Stimulated activated CD4-positive, alpha-beta T cell treated with anti-CD3 and anti-CD28 coated beads, Interleukin-4, amount 100 ng/mL, for 24 hours (primary cell): ENCODE measurements around the gene EPHB2.
"Not testable (repeated sequence)": the region's sequence is repeated elsewhere in the genome, so short reads cannot be mapped to it uniquely, and the experiment has no call there.

Experiments used
- DNase-seq: peaks from one replicate; pipeline ENCODE4 v3.0.0-alpha.2; 2020

Gene EPHB2

GRCh38 chr1:22710701-22711049 is at the start of gene EPHB2:
Gene EPHB2, plus strand, starts transcription at chr1:22710839. Its CDS starts 144 bp downstream, at chr1:22710983.
- DNase-seq: peak; percentile 20

- DNase-seq: no peak
These were observed 48.8 kb upstream of the EPHB2 start for GRCh38 chr1:22661880-22662279.

- DNase-seq: no peak
These were observed 48.3 kb upstream of the EPHB2 start for GRCh38 chr1:22662318-22662717.

- no peak for DNase-seq
These were observed 47.6 kb upstream of the EPHB2 start for GRCh38 chr1:22662986-22663408.

- DNase-seq: no peak
These were observed 44.9 kb upstream of the EPHB2 start for GRCh38 chr1:22665752-22666151.

- no peak for DNase-seq
These were observed 44.2 kb upstream of the EPHB2 start for GRCh38 chr1:22666412-22666811.

- DNase-seq: not testable (repeated sequence)
These were observed 41.8 kb upstream of the EPHB2 start for GRCh38 chr1:22668840-22669239.

- DNase-seq: no peak
These were observed 40.2 kb upstream of the EPHB2 start for GRCh38 chr1:22670352-22670975.

GRCh38 chr1:22671999-22672398 is 38.6 kb upstream of the EPHB2 start:
- no peak for DNase-seq

GRCh38 chr1:22673486-22674409 is 36.9 kb upstream of the EPHB2 start:
- peak; percentile 12 for DNase-seq

- no peak for DNase-seq
These were observed 36.3 kb upstream of the EPHB2 start for GRCh38 chr1:22674410-22674749.

GRCh38 chr1:22676151-22676550 is 34.5 kb upstream of the EPHB2 start:
- not testable (repeated sequence) for DNase-seq

- DNase-seq: no peak
These were observed 33.6 kb upstream of the EPHB2 start for GRCh38 chr1:22676916-22677583.

- DNase-seq: no peak
These were observed 32.4 kb upstream of the EPHB2 start for GRCh38 chr1:22677931-22678896.

- no peak for DNase-seq
These were observed 29.9 kb upstream of the EPHB2 start for GRCh38 chr1:22680726-22681125.

- DNase-seq: no peak
These were observed 28.9 kb upstream of the EPHB2 start for GRCh38 chr1:22681556-22682276.

GRCh38 chr1:22683547-22683946 is 27.1 kb upstream of the EPHB2 start:
- no peak for DNase-seq

GRCh38 chr1:22685591-22686059 is 25.0 kb upstream of the EPHB2 start:
- DNase-seq: no peak

GRCh38 chr1:22687191-22687590 is 23.4 kb upstream of the EPHB2 start:
- no peak for DNase-seq

- DNase-seq: no peak
These were observed 22.2 kb upstream of the EPHB2 start for GRCh38 chr1:22688466-22688865.

GRCh38 chr1:22689505-22689904 is 21.1 kb upstream of the EPHB2 start:
- no peak for DNase-seq
